PC-3 (cell line): ENCODE results near the gene FBLIM1.

ENCODE experiments used
- CTCF ChIP-seq: fragments of 300-600 bp; sonication (generic); conservative IDR thresholded peaks from 2 replicates; pipeline ENCODE4 v1.5.1; 2017; ENCODE audit warnings: antibody characterized with exemption, low read depth, mild to moderate bottlenecking, low read length
- EZH2 ChIP-seq: fragments of 300-600 bp; sonication (generic); IDR thresholded peaks from one replicate; pipeline ENCODE4 v1.6.1; 2017; ENCODE audit warnings: antibody characterized with exemption, mild to moderate bottlenecking, low read length; ENCODE audit not compliant: unreplicated experiment
- EZH2phosphoT487 ChIP-seq: fragments of 300-600 bp; sonication (generic); IDR thresholded peaks from 2 replicates; pipeline ENCODE4 v1.6.1; 2018; ENCODE audit warnings: mild to moderate bottlenecking, antibody characterized with exemption, low read length, borderline replicate concordance

GRCh38 chr1:15785683-15786082, 27.1 kb downstream of the FBLIM1 start:
- TF ChIP-seq CTCF (no peak), EZH2 (no peak), EZH2phosphoT487 (no peak)
